GM12801 (cell line): ENCODE data around the gene ULBP1.

Experiments
- TF ChIP-seq, protein P1 (sequence below): IDR thresholded peaks from one replicate; pipeline ENCODE4 v1.5.1; 2011; ENCODE audit warnings: control low read depth; ENCODE audit not compliant: insufficient read length; ENCODE audit errors: extremely low read depth

Gene ULBP1

DNA sequence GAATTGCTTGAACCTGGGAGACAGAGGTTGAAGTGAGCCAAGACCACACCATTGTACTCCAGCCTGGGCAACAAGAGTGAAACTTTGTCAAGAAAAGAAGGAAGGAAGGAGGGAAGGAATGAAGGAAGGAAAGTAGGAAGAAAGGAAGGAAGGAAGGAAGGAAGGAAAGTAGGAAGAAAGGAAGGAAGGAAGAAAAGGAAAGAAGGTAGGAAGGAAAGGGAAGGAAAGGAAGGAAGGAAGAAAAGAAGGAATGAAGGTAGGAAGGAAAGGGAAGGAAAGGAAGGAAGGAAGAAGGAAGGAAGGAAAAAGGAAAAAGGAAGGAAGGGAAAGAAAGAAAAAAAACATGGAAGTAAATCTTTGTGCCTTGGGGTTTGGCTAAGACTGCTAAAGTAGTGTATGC lies 11.7 kb downstream of the ULBP1 start:
- TF ChIP-seq, protein P1, sequence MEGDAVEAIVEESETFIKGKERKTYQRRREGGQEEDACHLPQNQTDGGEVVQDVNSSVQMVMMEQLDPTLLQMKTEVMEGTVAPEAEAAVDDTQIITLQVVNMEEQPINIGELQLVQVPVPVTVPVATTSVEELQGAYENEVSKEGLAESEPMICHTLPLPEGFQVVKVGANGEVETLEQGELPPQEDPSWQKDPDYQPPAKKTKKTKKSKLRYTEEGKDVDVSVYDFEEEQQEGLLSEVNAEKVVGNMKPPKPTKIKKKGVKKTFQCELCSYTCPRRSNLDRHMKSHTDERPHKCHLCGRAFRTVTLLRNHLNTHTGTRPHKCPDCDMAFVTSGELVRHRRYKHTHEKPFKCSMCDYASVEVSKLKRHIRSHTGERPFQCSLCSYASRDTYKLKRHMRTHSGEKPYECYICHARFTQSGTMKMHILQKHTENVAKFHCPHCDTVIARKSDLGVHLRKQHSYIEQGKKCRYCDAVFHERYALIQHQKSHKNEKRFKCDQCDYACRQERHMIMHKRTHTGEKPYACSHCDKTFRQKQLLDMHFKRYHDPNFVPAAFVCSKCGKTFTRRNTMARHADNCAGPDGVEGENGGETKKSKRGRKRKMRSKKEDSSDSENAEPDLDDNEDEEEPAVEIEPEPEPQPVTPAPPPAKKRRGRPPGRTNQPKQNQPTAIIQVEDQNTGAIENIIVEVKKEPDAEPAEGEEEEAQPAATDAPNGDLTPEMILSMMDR = no peak

DNA sequence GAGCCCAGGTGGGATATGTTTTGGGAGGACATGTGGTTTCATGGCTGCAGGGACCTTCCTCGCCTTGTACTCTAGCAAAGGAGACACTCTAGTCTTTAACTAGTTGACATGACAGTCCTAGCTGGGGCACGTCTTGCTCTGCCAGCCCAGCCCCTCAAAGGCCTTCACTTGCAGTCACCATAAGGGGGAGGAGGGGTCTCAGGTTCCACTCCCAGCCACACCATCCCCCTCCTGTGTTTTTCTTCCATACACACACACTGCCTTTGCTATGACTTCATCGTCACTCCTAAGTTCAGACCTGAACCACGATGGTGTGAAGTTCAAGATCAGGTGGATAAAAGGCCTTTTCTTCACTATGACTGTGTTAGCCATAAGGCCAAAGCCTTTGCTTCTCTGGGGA lies 13.5 kb downstream of the ULBP1 start:
- TF ChIP-seq, protein P1 = no peak

DNA sequence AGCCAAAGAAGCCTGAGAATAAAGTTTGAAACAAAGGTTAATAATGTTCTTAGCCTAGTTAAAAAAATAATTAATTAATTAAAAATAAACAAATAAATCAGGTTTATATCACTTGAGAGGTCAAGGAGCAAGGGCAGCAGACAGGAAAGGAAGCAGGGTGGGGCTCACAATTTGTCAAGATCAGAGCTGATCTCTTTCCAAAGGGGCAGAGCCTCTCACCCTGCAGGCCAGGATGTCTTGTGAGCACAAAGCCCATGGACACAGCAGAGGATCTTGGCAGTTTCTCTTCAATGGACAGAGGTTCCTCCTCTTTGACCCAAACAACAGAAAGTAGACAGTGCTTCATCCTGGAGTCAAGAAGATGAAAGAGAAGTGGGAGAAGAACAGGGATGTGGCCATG lies 14.9 kb downstream of the ULBP1 start:
- TF ChIP-seq, protein P1 = no peak

DNA sequence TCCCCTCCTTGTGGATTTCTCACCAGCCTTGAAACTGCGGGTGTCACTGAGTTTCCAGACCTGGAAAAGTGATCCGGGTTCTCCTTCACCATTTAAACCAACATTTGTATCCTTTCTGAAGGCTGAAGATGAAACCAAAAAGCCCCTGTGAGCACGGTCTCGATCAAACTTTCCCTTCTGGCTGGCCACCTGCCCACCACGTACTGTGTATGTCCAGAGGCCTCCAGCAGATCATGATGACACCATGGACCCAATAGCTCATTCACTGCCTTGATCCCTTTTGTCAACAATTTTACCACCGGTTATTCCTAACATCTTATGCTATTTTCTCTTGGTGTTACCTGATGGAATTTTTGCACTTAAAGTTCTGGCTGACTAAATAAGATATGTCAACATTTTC lies 15.6 kb downstream of the ULBP1 start:
- TF ChIP-seq, protein P1 = no peak

DNA sequence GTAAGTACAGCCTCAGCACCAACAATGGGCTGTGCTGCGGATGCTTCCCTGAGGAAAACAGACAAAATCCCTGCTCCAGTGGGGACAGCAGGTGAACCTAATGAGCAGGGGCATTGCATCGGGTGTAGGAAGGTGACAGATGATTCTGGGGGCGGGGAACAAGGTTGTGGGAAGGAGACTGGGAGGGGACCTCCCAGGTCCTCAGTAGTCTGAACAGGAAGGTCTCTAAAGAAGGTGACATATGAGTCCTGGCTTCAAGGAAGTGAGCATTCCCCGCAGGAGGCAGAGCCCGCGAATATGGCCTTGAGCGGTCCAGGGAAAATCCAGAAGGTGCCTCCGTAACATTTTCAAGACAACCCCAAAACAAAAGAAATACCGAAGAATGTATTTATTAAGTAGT lies 19.4 kb downstream of the ULBP1 start:
- TF ChIP-seq, protein P1 = no peak

DNA sequence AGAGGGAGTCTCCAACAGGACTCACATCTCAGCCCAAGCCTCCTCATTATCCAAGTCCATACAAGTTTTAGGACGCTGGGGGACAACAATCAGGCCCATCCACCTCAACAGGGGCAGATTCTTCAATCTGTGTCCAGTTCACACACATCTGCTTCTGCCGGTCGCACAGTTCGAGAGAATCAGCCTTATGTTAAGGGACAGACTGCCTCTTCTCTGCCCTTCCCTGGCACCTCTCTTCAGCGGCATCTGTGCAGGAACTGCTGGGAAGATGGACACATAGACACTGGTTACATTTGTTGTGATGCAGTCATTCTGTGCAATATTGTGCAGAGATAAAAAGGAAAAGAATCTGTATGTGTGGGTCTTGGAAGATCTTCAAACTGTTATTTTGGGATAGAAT lies 21.0 kb downstream of the ULBP1 start:
- TF ChIP-seq, protein P1 = no peak

DNA sequence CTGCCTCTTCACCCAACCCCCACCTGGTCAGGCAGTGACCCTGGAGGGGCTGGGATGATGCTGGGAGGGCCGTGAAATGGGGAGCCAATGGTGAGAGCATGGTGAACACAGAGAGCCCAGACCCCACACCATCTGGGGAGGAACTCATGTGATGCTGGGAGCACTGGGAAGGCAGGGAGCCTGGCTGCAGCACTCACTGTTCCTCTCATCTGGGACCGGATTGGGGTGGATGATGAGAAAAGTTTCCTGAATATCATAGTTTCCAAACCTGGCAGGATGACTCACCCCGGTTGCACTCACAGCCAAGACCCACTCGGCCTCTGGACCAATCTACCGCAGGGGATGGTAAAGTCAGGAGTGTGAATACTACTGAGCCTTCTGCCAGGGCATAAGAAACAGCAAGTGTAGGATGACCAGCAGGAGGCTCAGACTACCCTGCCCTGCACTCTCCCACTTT lies 21.8 kb downstream of the ULBP1 start:
- TF ChIP-seq, protein P1 = no peak
